Right lobe of liver (tissue), 4 donors: ENCODE results near the gene ZNF792.

Experiments used
- CTCF ChIP-seq, 4 donors: fragments of 200-600 bp in 3 of 4; fragments of 450-650 bp in 1 of 4; IDR thresholded peaks; one replicate each; pipeline versions ENCODE4 v1.5.1 to v1.8.0; 2016 to 2022; ENCODE audit warnings: antibody characterized with exemption in 4 of 4, mild to moderate bottlenecking in 2 of 4
- POLR2A ChIP-seq: fragments of 450-650 bp; IDR thresholded peaks from one replicate; pipeline ENCODE4 v1.6.1; 2017; ENCODE audit warnings: antibody characterized with exemption, mild to moderate bottlenecking
- donor health status: DM: no; HTN: no; CAD: no.
- donor health status: DM: no; HTN: no; CAD: no.
- donor health status: DM: no; HTN: yes; CAD: no.

- TF ChIP-seq CTCF (IDR thresholded peaks at IDR 0.05): no peak
- TF ChIP-seq POLR2A: no peak
Measured at GRCh38 chr19:34910770-34911169, 53.3 kb downstream of the ZNF792 start.
